Measurements from ENCODE around the gene AKAP13. TPM values are rescaled to one million over a fixed set of nuclear protein-coding genes. Genes with fewer than 3 reads are reported as not detected.
"Not testable (repeated sequence)": the region's sequence is repeated elsewhere in the genome, so short reads cannot be mapped to it uniquely, and the experiment has no call there.

The AKAP13 gene
- total and polyA plus RNA-seq, 7 donors, result 18.2 to 126 (median 93.7) TPM

DNA sequence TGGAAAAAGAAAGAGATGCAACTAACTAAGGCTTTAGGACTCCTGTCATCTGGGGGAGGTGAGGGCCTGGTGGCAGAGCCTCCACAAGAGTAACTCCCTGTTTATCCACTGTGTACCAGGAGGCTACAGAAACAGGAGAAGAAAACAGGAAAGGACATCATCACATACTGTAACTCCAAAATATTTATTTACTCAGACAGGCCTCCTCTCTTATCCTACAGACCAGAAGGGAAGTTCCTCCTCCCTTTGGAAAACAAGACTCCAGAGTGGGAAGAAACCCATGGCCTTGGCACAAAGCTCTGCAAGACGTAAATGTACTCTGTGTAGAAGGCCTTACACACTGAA, 40.1 kb upstream of the AKAP13 start:
- Histone ChIP-seq H3K9me3 (no peaks in the 10 kb centered on the region), H3K4me3 (no peak overlapping the region), H3K36me3 (ENCODE audit: insufficient read depth in 1 of 2, low read depth in 1 of 2) (no peaks in the 10 kb centered on the region), H3K4me1 (no peaks in the 10 kb centered on the region), H3K27ac (no peak overlapping the region), H3K27me3 (ENCODE audit: insufficient read depth in 3 of 3, low read length in 2 of 3) (no peaks in the 10 kb centered on the region)
- ATAC-seq (no peak), DNase-seq (no peak)
- 69 to 85% (median 83%) methylated on average over 1 of the region's 1 CpG for WGBS, 3 donors
- TF ChIP-seq, protein P1, sequence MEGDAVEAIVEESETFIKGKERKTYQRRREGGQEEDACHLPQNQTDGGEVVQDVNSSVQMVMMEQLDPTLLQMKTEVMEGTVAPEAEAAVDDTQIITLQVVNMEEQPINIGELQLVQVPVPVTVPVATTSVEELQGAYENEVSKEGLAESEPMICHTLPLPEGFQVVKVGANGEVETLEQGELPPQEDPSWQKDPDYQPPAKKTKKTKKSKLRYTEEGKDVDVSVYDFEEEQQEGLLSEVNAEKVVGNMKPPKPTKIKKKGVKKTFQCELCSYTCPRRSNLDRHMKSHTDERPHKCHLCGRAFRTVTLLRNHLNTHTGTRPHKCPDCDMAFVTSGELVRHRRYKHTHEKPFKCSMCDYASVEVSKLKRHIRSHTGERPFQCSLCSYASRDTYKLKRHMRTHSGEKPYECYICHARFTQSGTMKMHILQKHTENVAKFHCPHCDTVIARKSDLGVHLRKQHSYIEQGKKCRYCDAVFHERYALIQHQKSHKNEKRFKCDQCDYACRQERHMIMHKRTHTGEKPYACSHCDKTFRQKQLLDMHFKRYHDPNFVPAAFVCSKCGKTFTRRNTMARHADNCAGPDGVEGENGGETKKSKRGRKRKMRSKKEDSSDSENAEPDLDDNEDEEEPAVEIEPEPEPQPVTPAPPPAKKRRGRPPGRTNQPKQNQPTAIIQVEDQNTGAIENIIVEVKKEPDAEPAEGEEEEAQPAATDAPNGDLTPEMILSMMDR (IDR thresholded peaks at IDR 0.05), result no peak
- intact Hi-C loops (cut with DNase I), result no loop called here

DNA sequence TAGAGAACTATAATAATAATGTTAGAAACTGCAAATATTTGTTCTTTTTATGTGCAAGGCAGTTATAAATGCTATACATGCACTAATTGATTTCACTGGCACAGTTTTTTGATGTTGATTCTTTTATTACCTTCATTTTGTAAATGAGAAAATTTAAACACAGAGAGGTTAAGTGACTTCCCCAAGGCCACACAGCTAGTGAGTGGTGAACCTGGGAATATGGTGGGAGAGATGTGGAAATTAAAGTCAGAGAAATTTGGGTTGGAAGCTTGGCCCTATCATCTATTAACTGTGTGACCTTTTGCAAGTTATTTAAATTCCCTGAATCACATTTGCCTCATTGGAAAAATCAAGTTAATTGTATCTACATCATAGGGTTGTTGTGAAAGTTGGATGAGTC, 39.6 kb upstream of the AKAP13 start:
- ATAC-seq, result no peak
- intact Hi-C loops (cut with DNase I), result no loop called here
- Histone ChIP-seq H3K27me3 (ENCODE audit: insufficient read depth in 3 of 3, low read length in 2 of 3) (no peaks in the 10 kb centered on the region), H3K36me3 (ENCODE audit: insufficient read depth in 1 of 2, low read depth in 1 of 2) (no peaks in the 10 kb centered on the region), H3K4me3 (no peak overlapping the region), H3K4me1 (no peaks in the 10 kb centered on the region), H3K27ac (no peak overlapping the region), H3K9me3 (no peaks in the 10 kb centered on the region)
- DNase-seq, result no peak
- TF ChIP-seq, protein P1 (IDR thresholded peaks at IDR 0.05), result no peak

DNA sequence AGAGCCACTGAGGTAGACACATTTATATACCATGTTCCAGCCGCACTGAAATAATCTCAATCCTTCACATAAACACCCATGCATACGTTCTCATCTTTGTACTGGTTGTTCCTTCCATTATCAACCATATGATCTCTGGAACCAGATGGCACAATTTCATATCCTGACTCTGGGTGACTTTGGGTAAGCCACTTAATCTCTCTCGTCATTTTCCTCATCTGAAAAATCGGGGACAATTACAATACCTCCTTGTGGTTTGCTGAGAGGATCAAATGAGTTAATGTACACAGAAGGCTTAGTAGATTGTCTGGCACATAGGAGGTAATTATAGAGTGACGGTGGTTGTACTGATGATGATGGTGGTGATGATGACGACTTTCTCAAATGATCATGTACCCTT, 38.2 kb upstream of the AKAP13 start:
- H3K27ac ChIP-seq; H3K27me3 ChIP-seq (ENCODE audit: insufficient read depth in 3 of 3, low read length in 2 of 3); H3K4me3 ChIP-seq; DNase-seq; H3K9me3 ChIP-seq; intact Hi-C loops (cut with DNase I); H3K36me3 ChIP-seq (ENCODE audit: insufficient read depth in 1 of 2, low read depth in 1 of 2); ATAC-seq; H3K4me1 ChIP-seq: not testable (repeated sequence)
- 89 to 94% (median 90%) methylated on average over 6 of the region's 6 CpGs for WGBS, 3 donors

DNA sequence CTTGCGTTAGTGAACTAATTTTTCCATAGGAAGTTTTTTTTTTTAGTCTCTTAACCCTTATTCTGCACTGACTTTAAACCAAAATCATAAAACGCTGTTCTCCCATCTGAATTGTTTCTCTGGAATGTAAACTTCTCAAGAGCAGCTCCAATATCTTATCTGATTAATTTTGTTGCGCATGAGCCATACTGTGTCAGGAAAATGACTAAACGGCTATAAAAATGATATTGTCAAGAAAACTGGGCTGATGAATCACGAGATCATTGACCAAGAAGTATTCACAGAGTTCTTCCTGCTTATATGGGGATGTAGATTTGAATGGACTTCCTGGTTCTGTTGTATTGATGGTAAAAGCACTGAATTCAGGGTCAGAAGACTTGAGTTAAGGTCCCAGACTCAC, 37.0 kb upstream of the AKAP13 start:
- H3K4me3 ChIP-seq; DNase-seq; H3K36me3 ChIP-seq (ENCODE audit: insufficient read depth in 1 of 2, low read depth in 1 of 2); H3K4me1 ChIP-seq; H3K27ac ChIP-seq; H3K27me3 ChIP-seq (ENCODE audit: insufficient read depth in 3 of 3, low read length in 2 of 3); ATAC-seq; H3K9me3 ChIP-seq; intact Hi-C loops (cut with DNase I): not testable (repeated sequence)
- WGBS, 3 donors, result 65 to 81% (median 69%) methylated on average over 5 of the region's 5 CpGs

DNA sequence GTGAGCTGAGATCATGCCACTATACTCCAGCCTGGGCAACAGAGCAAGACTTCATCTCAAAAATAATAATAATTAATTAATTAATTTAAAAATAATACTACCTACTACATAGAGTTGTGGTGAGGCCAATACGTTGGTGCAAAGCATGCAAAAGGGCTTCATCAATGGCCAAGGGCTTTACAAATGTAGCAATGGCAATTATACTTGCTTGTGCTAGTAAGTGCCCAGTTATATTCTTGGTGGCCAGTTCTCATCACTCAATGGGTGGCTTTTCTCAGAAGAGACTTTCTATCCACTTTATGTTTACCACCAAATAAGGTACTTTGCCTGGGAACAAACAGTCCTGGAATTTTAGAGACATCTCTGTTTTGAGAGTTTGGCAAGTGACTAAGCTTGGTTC, 36.2 kb upstream of the AKAP13 start:
- ATAC-seq; H3K27me3 ChIP-seq (ENCODE audit: insufficient read depth in 3 of 3, low read length in 2 of 3); H3K4me3 ChIP-seq; H3K9me3 ChIP-seq; H3K36me3 ChIP-seq (ENCODE audit: insufficient read depth in 1 of 2, low read depth in 1 of 2); intact Hi-C loops (cut with DNase I); H3K27ac ChIP-seq; DNase-seq; H3K4me1 ChIP-seq: not testable (repeated sequence)
- WGBS, 3 donors, result 91 to 100% (median 97%) methylated on average over 1 of the region's 1 CpG

DNA sequence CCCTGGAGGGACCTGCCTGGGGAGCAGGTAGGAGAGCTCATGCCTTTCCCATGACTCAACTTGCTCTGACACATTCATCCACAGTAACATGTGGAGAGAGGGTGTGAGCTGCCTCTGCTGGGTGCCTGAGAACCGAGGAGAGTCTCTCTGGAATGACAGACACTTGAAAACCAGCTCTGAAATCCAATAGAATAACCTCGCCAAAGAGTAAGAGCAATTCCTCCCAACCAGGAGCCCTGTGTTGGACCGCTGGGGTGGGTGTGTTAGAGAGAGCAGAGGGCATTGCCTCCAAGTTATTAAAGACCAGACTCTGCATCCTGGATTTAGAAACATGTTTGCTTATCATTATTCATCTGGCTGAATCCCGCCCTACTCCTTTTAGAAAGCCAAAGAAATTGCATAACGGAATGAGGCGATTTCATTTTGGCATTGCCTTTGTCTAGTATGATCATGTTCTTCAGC, 35.7 kb upstream of the AKAP13 start:
- ATAC-seq (peak in 2 of 4 donors; percentile 28 to 42), DNase-seq (peak; percentile 29 to 65)
- H3K9me3 ChIP-seq; H3K36me3 ChIP-seq (ENCODE audit: insufficient read depth in 1 of 2, low read depth in 1 of 2); intact Hi-C loops (cut with DNase I); H3K4me3 ChIP-seq; H3K4me1 ChIP-seq; H3K27ac ChIP-seq; H3K27me3 ChIP-seq (ENCODE audit: insufficient read depth in 3 of 3, low read length in 2 of 3): not testable (repeated sequence)
- 73 to 81% (median 78%) methylated on average over 6 of the region's 6 CpGs for WGBS, 3 donors

DNA sequence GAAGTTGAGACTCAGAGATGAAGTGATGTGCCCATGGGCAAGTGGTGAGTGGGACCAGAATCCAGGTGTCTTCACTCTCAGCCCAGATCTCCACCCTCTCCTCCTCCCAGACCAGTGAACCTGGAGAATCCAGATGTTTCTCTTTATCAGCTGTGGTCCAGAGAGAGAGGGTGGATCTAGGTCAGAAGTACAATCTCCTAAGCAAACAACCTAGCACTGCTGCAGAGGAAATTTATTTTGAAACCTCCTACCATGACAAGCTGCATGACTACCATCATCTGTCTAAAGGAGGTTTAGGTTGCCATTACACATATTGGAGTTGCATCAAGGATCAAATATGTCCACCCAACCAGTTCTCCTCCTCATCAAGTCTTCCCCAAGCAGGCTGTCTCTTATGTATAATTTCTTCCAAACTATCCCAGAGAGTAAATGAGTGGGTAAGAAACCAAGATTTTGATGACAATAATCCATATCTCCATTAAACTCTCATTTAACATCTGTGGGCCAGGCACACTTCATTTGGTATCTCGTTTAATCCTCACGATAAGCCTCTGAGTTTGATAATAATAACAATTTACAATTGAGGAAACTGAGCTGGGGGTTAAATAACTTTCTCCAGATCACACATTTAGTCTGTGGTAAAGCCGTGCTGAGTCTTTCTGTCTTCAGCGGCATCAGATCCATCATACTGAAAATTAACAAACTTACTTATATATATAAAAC, 35.0 kb upstream of the AKAP13 start:
- DNase-seq; H3K4me1 ChIP-seq; intact Hi-C loops (cut with DNase I); ATAC-seq; H3K27ac ChIP-seq; H3K27me3 ChIP-seq (ENCODE audit: insufficient read depth in 3 of 3, low read length in 2 of 3); H3K36me3 ChIP-seq (ENCODE audit: insufficient read depth in 1 of 2, low read depth in 1 of 2); H3K9me3 ChIP-seq; H3K4me3 ChIP-seq: not testable (repeated sequence)
- WGBS, 3 donors, result 91 to 96% (median 93%) methylated on average over 4 of the region's 4 CpGs

DNA sequence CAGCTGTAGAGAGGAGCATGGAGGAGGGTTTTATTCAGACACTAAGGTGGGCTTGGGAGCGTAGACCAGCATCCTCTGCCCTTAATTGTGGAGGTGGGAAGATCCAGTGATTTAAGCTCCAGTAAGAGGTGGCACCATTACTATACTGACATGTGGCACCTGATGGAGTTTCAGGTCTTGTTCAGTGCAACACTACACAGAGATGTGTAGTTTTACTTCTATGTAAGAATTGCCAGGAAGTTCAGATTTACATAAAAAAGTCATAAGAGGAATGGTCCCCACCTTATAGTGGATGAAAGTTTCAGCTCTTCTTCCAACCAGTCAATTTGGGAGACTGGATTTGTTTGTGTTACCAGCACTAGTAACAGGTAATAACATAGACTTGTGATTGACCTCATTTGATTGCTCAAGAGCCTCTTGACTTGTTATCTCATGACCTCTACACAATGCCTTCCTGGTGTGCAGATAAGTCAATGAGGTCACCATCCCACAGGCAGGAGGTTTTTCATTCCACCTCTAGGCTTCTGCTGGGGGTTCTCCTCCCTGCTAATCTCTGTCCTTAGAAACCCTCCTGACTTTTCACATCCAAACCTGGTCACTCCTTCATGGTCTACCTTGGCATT, 33.8 kb upstream of the AKAP13 start:
- WGBS, 3 donors, result 96 to 100% (median 96%) methylated on average over 1 of the region's 1 CpG
- ATAC-seq; H3K4me1 ChIP-seq; intact Hi-C loops (cut with DNase I); H3K27ac ChIP-seq; H3K4me3 ChIP-seq; H3K36me3 ChIP-seq (ENCODE audit: insufficient read depth in 1 of 2, low read depth in 1 of 2); H3K9me3 ChIP-seq; DNase-seq; H3K27me3 ChIP-seq (ENCODE audit: insufficient read depth in 3 of 3, low read length in 2 of 3): not testable (repeated sequence)

DNA sequence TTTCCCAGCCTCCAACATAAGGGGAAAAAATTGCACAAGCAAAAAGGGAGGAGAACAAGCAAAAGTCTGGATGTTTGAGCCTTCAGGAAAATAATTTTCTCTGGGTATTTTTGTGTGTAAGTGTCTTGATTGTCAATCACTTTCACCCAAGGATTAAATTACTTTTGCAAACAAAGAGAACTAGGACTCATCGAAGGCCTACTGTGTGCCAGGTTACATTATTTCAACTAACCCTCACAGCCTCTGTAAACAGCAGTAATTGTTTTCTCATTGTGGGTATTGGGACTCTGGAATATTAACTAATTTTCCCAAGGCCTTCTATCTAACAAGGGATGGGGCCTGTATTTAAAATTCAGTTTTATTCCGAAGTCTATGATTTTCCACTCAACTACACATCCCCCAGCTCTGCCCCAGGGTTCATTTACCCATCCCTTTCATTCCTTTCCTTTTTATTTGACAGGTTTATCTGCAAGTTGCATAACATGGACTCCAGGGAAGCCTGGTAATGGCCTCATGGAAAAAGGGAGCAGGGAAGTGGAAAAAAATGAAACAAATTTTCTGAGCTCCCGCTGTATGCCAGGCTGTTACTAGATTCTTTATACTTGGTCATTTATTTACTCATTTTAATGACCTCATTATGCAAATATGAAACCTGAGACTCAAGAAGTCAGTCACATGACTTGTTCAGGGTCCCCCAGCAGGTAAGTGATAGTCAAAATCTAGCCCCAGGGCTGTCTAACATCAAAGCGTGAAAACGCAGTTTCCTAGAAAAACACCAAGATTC, 32.9 kb upstream of the AKAP13 start:
- H3K27ac ChIP-seq; H3K9me3 ChIP-seq; H3K27me3 ChIP-seq (ENCODE audit: insufficient read depth in 3 of 3, low read length in 2 of 3); H3K4me3 ChIP-seq; DNase-seq; H3K36me3 ChIP-seq (ENCODE audit: insufficient read depth in 1 of 2, low read depth in 1 of 2); ATAC-seq; intact Hi-C loops (cut with DNase I); H3K4me1 ChIP-seq: not testable (repeated sequence)
- 85 to 91% (median 86%) methylated on average over 5 of the region's 5 CpGs for WGBS, 3 donors
